SK-N-SH (cell line): ENCODE measurements around the gene COBLL1. TPM values are rescaled to one million over a fixed set of nuclear protein-coding genes. Genes with fewer than 3 reads are reported as not detected.

Experiments used
- CTCF ChIA-PET: fragments of 300-600, 350-600 bp; formaldehyde crosslinking; extraction: SDS; loops from one replicate; lab custom pipeline; 2021; lab: Yijun Ruan, JAX
- POLR2A ChIA-PET: fragments of 350-600 bp; sonication (Branson Sonifier 250); formaldehyde crosslinking; extraction: SDS; loops from one replicate; lab custom pipeline; 2020; ENCODE audit warnings: antibody characterized with exemption, inconsistent platforms; lab: Yijun Ruan, JAX
- DNase-seq: peaks from one replicate; pipeline ENCODE4 v3.0.0; 2012
- H2AFZ ChIP-seq: fragments of 200-600 bp; sonication (generic); 2 replicates; pipeline ENCODE4 v1.8.1; 2016; ENCODE audit warnings: antibody characterized with exemption, mild to moderate bottlenecking, low read depth
- H3F3A ChIP-seq: fragments of 200-600 bp; sonication (generic); replicated peaks from 2 replicates; pipeline ENCODE3; 2016; ENCODE audit warnings: antibody characterized with exemption, mild to moderate bottlenecking; ENCODE audit not compliant: insufficient read depth
- H3K27ac ChIP-seq, 2 experiments: fragments of 200-500 bp in 1 of 2; fragments of 200-600 bp in 1 of 2; sonication (Bioruptor generic) in 1 of 2; sonication (generic), shearing (Covaris generic) in 1 of 2; 2 replicates each; pipeline versions ENCODE4 v1.5.1 to v1.6.1; 2014 to 2016; ENCODE audit warnings: low read depth in 2 of 2, inconsistent platforms in 1 of 2, low read length in 1 of 2, mild to moderate bottlenecking in 1 of 2, mixed read lengths in 1 of 2
- H3K27me3 ChIP-seq: fragments of 200-600 bp; sonication (generic), shearing (Covaris generic); 2 replicates; pipeline ENCODE4 v1.6.1; 2016; ENCODE audit warnings: mixed run types; ENCODE audit not compliant: insufficient read depth
- H3K36me3 ChIP-seq, 2 experiments: fragments of 200-500 bp in 1 of 2; fragments of 200-600 bp in 1 of 2; sonication (Bioruptor generic) in 1 of 2; sonication (generic) in 1 of 2; replicated peaks in 1 of 2; 2 replicates each; pipeline versions ENCODE3 to v1.5.1; 2014 to 2016; ENCODE audit warnings: low read length in 1 of 2, mild to moderate bottlenecking in 1 of 2; ENCODE audit not compliant: insufficient read depth in 2 of 2, control insufficient read depth in 1 of 2
- H3K4me1 ChIP-seq, 2 experiments: fragments of 200-500 bp in 1 of 2; fragments of 200-600 bp in 1 of 2; sonication (Bioruptor generic) in 1 of 2; sonication (generic), shearing (Covaris generic) in 1 of 2; 2 replicates each; pipeline versions ENCODE4 v1.5.1 to v1.6.1; 2014 to 2016; ENCODE audit warnings: low read depth in 1 of 2, low read length in 1 of 2, mixed run types in 1 of 2; ENCODE audit not compliant: insufficient read depth in 2 of 2, control insufficient read depth in 1 of 2
- H3K4me2 ChIP-seq: fragments of 200-600 bp; sonication (generic), shearing (Covaris generic); 2 replicates; pipeline ENCODE4 v1.6.1; 2017; ENCODE audit warnings: mixed run types
- H3K4me3 ChIP-seq, 2 experiments: fragments of 200-500 bp in 1 of 2; fragments of 200-600 bp in 1 of 2; sonication (Bioruptor generic) in 1 of 2; sonication (generic), shearing (Covaris generic) in 1 of 2; 2 replicates each; pipeline versions ENCODE4 v1.5.1 to v1.8.1; 2014 to 2016; ENCODE audit warnings: low read depth in 2 of 2, inconsistent platforms in 1 of 2, low read length in 1 of 2, mild to moderate bottlenecking in 1 of 2, mixed read lengths in 1 of 2, moderate library complexity in 1 of 2
- H3K79me2 ChIP-seq: fragments of 200-600 bp; sonication (generic); 2 replicates; pipeline ENCODE4 v1.8.1; 2017; ENCODE audit warnings: mild to moderate bottlenecking; ENCODE audit not compliant: insufficient read depth
- H3K9ac ChIP-seq: fragments of 200-600 bp; sonication (generic); 2 replicates; pipeline ENCODE4 v1.6.1; 2017; ENCODE audit warnings: mixed run types
- H3K9me2 ChIP-seq: fragments of 200-600 bp; sonication (generic); 2 replicates; pipeline ENCODE4 v1.6.1; 2017; ENCODE audit warnings: mixed run types
- H3K9me3 ChIP-seq: fragments of 200-600 bp; sonication (generic); 2 replicates; pipeline ENCODE4 v1.6.1; 2017; ENCODE audit warnings: mixed run types, mild to moderate bottlenecking, moderate library complexity
- H4K20me1 ChIP-seq: fragments of 200-600 bp; sonication (generic); 2 replicates; pipeline ENCODE4 v1.6.1; 2017; ENCODE audit warnings: mild to moderate bottlenecking, mixed run types; ENCODE audit not compliant: insufficient read depth
- CHD2 ChIP-seq: fragments of 150-350 bp; IDR thresholded peaks from 2 replicates; pipeline ENCODE4 v1.6.1; 2018; ENCODE audit warnings: low read length; ENCODE audit not compliant: partially characterized antibody
- CTCF ChIP-seq: fragments of 200-600 bp; sonication (generic); IDR thresholded peaks from 2 replicates; pipeline ENCODE4 v1.6.1; 2017; ENCODE audit warnings: antibody characterized with exemption, mild to moderate bottlenecking, moderate library complexity
- ELF1 ChIP-seq: IDR thresholded peaks from 2 replicates; pipeline ENCODE4 v1.4.0; 2012
- EP300 ChIP-seq, 2 experiments: IDR thresholded peaks; 2 replicates each; pipeline versions ENCODE4 v1.4.0 to v1.6.1; 2012; ENCODE audit warnings: borderline replicate concordance in 1 of 2, low read depth in 1 of 2, low read length in 1 of 2
- FOXJ3 ChIP-seq: sonication (generic); formaldehyde crosslinking; IDR thresholded peaks from 2 replicates; pipeline ENCODE4 v1.5.1; 2020; ENCODE audit warnings: mild to moderate bottlenecking, missing genetic modification reagents
- FOXM1 ChIP-seq: IDR thresholded peaks from 2 replicates; pipeline ENCODE4 v1.4.0; 2012; ENCODE audit warnings: low read depth, mild to moderate bottlenecking
- GABPA ChIP-seq: IDR thresholded peaks from 2 replicates; pipeline ENCODE4 v1.4.0; 2012; ENCODE audit warnings: low read depth, mild to moderate bottlenecking
- IRF3 ChIP-seq: fragments of 150-350 bp; IDR thresholded peaks from 2 replicates; pipeline ENCODE4 v1.6.1; 2016; ENCODE audit warnings: mild to moderate bottlenecking, low read depth, low read length
- JUND ChIP-seq: IDR thresholded peaks from 2 replicates; pipeline ENCODE4 v1.4.0; 2012
- NFIC ChIP-seq: IDR thresholded peaks from 2 replicates; pipeline ENCODE4 v1.4.0; 2012; ENCODE audit warnings: borderline replicate concordance
- NRF1 ChIP-seq: IDR thresholded peaks from 2 replicates; pipeline ENCODE4 v1.6.1; 2012; ENCODE audit warnings: low read depth, mild to moderate bottlenecking, low read length
- RCOR1 ChIP-seq: fragments of 150-350 bp; IDR thresholded peaks from 2 replicates; pipeline ENCODE4 v1.6.1; 2017; ENCODE audit warnings: antibody characterized with exemption, low read length
- RFX5 ChIP-seq: IDR thresholded peaks from 2 replicates; pipeline ENCODE4 v1.6.1; 2012; ENCODE audit warnings: mild to moderate bottlenecking, improper control_type of control experiment, low read length
- RXRA ChIP-seq: IDR thresholded peaks from 2 replicates; pipeline ENCODE4 v1.4.0; 2012; ENCODE audit warnings: low read depth, mild to moderate bottlenecking, borderline replicate concordance
- SIN3A ChIP-seq: IDR thresholded peaks from 2 replicates; pipeline ENCODE4 v1.6.1; 2012; ENCODE audit warnings: low read depth, mild to moderate bottlenecking, low read length, moderate library complexity, borderline replicate concordance
- TAF1 ChIP-seq: IDR thresholded peaks from 2 replicates; pipeline ENCODE4 v1.6.1; 2012; ENCODE audit warnings: low read depth, mild to moderate bottlenecking, low read length, moderate library complexity, borderline replicate concordance
- USF2 ChIP-seq: fragments of 150-350 bp; IDR thresholded peaks from 2 replicates; pipeline ENCODE4 v1.6.1; 2017; ENCODE audit warnings: antibody characterized with exemption, low read length, low read depth, borderline replicate concordance
- ZBTB33 ChIP-seq: IDR thresholded peaks from 2 replicates; pipeline ENCODE4 v1.4.0; 2012; ENCODE audit warnings: low read depth, borderline replicate concordance
- WGBS: methylation state at CpG from one replicate; pipeline ENCODE4 v1.1.6; 2017; ENCODE audit warnings: low lambda C conversion rate; 5-methylcytosine and 5-hydroxymethylcytosine counted together
- polyA plus RNA-seq, 3 experiments: library from polyadenylated mRNA; depleted of rRNA; stranded (reverse); fragments of >200 nt; gene quantifications; 2 replicates each; pipeline ENCODE4 v1.2.3, GENCODE V29; 2012

The COBLL1 gene
- polyA plus RNA-seq, 1 of the 3 experiments (the other 2 are of a cell fraction), result 3.1 TPM

DNA sequence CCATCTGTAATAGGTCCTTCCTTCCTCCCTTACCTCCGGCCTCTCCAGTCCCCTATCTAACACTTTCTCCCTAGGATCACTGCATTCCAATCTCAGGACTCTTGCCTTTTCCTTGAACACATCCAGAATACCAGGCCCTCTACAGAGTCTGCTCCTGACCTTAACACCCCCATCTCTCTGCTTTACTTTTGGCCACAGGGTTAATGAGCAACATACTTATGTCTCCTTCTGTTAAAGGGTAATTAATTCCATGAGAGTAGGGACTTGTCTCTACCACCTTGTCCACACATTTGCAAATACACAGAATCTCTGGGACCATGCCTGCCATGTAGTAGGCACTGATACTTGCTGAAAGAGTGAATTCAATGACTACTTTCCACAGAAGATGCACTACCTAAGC, 94.9 kb downstream of the COBLL1 start:
- DNase-seq, result no peak
- 100% methylated on average over 1 of the region's 1 CpG for WGBS
- Histone ChIP-seq H4K20me1 (no peaks in the 10 kb centered on the region), H3K4me1 (no peaks in the 10 kb centered on the region; a peak in 1 of 4 replicates), H3F3A (peaks cover 4% of the 10 kb centered on the region), H3K4me3 (no peak overlapping the region), H3K79me2 (no peaks in the 10 kb centered on the region), H2AFZ (no peak overlapping the region), H3K4me2 (no peak overlapping the region), H3K9me3 (no peaks in the 10 kb centered on the region), H3K36me3 (peaks cover 0 to 3% of the 10 kb centered on the region in 2 experiments), H3K9ac (no peak overlapping the region), H3K27me3 (no peaks in the 10 kb centered on the region), H3K27ac (no peak overlapping the region), H3K9me2 (no peaks in the 10 kb centered on the region)
- no peak for TF ChIP-seq ELF1
- TF ChIP-seq RFX5, result no peak
- TF ChIP-seq USF2, result no peak
- TF ChIP-seq CHD2, result no peak
- no peak for TF ChIP-seq RCOR1
- POLR2A ChIA-PET, result no interaction called here
- CTCF ChIA-PET, result interaction anchor here (1.0 to 2.2 kb wide), 2 partner anchors 8 to 167 kb away, joined by 3 to 8 read pairs; no protein-coding TSS in a partner anchor

- H3K4me2 ChIP-seq, result no peak overlapping the region
- CTCF ChIA-PET, result interaction anchor here (0.6 kb wide), 1 partner anchor 61 kb away, joined by 3 read pairs; no protein-coding TSS in a partner anchor
Measured at GRCh38 chr2:164745012-164745797, 96.4 kb downstream of the COBLL1 start.

More at GRCh38 chr2:164745012-164745797, 96.4 kb downstream of the COBLL1 start:
- DNase-seq, result no peak
- POLR2A ChIA-PET, result no interaction called here
- TF ChIP-seq RXRA (no peak), GABPA (no peak), FOXM1 (no peak), TAF1 (no peak), IRF3 (no peak), CTCF (no peak), NFIC (no peak), ZBTB33 (no peak), JUND (no peak), RFX5 (no peak), NRF1 (no peak), SIN3A (no peak), EP300 (IDR thresholded peaks at IDR 0.05; ENCODE audit: borderline replicate concordance in 1 of 2, low read depth in 1 of 2, low read length in 1 of 2) (no peak), FOXJ3 (CRISPR knock-in tag) (no peak)
- no peaks in the 10 kb centered on the region for H4K20me1 ChIP-seq
- peak overlapping the region in 1 of 2 experiments; percentile 16; a peak in 2 of 4 replicates for H3K27ac ChIP-seq
- H3K27me3 ChIP-seq, result no peaks in the 10 kb centered on the region
- no peak overlapping the region for H3K4me3 ChIP-seq
- H3K4me1 ChIP-seq, result peaks cover 0 to 3% of the 10 kb centered on the region in 2 experiments; a peak in 1 of 4 replicates
- no peaks in the 10 kb centered on the region for H3K79me2 ChIP-seq
- H3K9me3 ChIP-seq, result no peaks in the 10 kb centered on the region
- H3K9me2 ChIP-seq, result no peaks in the 10 kb centered on the region
- no peak overlapping the region for H2AFZ ChIP-seq
- 89% methylated on average over 5 of the region's 5 CpGs for WGBS
- peaks cover 4% of the 10 kb centered on the region for H3F3A ChIP-seq
- H3K9ac ChIP-seq, result no peak overlapping the region
- H3K36me3 ChIP-seq, result peaks cover 0 to 3% of the 10 kb centered on the region in 2 experiments
